Measurements from ENCODE around the gene PPP1R12B.
A peak's percentile ranks its signal among the peaks of the same experiment; 100 is the strongest.
"Not testable (repeated sequence)": the region's sequence is repeated elsewhere in the genome, so short reads cannot be mapped to it uniquely, and the experiment has no call there.

The PPP1R12B gene

DNA sequence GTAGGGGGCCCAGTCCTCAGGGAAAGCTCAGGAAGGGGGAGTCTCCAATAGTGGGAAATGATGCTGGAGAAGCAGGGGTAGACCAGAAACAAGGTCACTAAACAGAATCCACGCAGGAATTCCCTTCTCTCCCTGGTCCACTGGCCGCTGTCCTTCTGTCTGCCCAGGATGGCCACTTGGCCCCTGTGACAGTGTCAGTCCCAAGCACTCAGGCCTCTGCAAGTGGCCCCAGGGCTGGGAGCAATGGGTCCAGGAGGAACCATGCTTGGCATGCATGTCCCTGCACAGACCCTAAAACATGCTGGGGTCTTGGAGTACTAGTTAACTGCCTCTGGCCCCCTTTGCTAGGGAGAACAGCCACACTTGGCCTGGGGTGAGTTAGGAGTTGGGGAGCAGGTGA is 271.5 kb downstream of the PPP1R12B start:
- not testable (repeated sequence) for DNase-seq

DNA sequence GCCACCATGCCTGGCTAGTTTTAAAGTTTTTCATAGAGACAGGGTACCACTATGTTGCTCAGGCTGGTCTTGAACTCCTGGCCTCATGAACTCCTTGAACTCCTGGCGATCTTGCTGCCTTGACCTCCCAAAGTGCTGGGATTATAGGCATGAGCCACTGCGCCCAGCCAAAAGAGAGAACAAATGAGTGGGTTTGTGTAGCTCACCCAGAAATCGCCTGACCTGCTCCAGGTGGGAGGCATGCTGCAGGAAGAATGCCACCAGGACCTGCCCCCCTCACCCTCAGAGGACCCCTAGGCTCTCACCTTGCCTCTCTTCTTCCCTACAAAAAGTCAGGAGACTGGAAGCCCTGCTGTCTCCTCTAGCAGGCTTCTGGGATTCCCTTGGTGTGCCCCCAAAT is 272.9 kb downstream of the PPP1R12B start:
- no peak for DNase-seq

DNA sequence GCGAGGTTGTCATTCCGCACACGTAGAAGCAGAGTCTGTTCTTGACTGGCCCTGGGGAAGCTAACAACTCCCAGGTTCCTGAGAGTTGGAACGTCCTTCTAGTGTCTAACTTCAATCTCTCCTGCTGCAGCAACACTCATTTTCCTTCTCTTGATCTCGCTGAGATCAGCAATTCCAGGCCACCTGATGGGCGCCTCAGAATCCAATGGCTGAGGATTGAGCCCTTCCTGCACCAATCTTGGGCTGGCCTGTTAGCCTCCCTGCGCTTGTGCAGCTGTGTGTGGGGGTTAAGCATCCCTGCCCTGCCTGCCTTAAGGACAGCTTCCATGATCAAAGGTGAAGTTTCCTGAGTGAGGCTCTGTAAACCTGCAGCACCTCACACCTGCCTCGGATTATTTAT is 273.9 kb downstream of the PPP1R12B start:
- DNase-seq, result no peak

DNA sequence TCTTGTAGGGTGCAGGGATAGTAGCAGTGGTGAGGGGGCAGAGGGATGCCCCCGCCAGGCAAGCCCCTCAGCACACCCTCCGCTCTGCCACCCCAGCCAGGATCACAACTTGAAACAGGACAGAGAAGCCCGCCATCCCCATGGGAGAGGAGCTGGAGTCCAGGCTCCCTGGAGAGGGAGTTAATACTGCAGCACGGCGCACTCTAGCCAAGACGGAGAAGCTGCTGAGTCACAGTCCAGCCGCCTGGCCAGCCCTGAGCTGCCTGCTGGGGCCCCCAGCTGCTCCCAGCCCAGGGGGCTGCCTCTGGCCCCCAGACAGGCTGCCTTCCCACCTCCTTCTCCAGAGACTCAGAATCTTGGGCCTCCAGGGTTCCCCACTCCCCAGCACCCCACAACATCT is 274.6 kb downstream of the PPP1R12B start:
- peak in 1 of 2 experiments; percentile 32 for DNase-seq

DNA sequence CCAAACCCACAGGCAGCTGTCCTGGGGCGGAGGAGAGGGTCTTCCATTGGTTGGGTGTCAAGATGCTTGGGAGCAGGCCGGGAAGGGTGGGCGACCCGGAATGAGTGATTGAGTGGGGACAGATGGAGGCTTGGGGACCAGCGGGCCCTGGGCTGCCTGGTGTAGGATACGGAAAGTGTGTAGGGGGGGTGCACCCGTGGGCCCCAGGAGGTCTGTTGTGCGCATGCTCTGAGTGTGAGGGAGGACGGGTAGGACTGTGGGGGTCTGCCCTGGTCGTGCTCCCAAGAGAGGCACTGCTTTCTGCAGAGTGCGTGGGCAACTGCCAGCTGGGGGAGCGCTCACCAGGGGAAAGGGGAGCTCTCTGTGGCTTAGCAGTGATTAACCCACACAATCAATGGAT is 275.0 kb downstream of the PPP1R12B start:
- DNase-seq, result not testable (repeated sequence)

DNA sequence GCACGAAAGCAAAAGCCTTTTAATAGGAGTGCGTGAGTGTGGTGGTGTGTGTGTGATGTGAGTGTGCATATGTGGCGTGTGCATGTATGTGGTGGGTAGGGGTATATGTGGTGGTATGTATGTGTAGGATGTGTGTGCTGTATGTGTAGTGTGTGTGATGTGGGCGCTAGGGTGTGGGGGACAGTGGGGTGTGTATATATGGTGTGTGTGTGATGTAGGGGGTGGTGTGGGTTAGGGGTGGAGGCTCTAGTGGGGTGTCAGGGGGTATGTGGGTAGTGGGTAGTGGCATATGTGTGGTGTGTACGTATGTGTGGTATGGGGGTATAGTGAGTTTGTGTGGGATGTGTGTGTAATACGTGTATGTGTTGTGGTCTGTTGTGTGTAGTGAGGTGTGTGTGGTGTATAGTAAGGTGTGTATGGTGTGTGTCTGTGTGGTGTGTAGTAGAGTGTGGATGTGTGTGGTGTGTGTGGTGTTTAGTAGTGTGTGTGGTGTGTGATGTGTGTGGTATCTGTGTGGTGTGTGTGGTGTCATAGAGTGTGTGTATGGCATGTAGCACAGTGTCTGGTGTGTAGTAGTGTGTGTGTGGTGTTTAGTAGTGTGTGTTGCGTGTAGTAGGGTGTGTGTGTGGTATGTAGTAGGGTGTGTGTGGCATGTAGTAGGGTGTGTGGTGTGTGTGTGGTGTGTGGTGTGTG is 275.7 kb downstream of the PPP1R12B start:
- DNase-seq, result no peak

DNA sequence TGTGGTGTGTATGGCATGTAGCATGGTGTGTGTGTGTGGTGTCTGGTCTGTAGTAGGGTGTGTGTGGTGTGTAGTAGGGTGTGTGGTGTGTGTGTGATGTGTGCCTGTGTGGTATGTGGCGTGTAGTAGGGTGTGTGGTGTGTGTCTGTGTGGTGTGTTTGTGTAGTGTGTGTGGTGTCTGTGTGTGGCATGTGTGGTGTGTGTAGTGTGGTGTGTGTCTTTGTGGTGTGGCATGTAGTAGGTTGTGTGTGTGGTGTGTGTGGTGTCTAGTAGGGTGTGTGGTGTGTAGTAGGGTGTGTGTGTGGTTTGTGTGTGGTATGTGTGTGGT is 276.2 kb downstream of the PPP1R12B start:
- no peak for DNase-seq

DNA sequence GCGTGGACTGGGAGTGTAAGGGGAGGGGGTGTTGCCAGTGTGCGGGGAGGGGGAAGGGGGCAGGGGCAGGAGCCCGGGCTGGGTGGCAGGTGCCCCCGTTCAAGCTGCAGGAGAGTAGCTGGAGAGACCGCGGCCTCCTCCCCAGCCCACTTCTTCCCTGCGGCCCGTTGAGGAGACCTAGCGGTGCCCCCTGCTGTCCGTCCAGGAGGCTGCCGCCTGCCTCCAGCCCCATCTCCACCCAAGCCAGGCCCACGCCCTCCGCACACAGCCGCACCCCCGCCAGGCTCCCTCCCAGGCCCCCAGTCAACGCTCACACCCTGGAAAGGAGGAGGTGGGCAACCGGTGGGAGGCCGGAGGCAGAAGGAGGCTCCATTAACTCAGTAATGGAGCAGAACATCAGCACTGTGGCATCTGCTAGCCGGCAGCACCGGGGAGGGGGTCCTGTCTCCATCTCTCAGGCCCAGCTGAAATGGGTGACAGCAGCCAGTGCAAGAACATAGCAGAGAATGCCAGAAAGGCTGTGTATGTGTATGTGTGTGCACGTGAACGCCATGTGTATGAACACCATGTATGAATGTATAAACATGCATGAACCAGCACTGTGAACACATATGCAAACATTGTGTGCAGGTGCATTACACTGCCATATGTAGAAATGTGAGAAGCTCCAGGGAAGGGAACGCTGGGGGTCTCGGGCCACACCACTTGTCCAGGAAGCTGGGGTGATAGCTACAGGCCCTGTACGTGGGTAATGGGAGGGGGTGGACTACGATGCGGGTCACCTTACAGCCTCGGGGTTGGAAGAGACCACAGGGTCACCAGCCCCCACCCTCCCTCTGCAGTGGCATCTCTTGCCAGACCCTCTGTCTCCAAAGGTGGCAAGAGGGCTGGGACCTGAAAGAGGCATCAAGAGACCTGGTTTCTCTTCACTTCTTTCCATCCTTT is 277.2 kb downstream of the PPP1R12B start:
- DNase-seq, result peak in 1 of 2 experiments; percentile 38

DNA sequence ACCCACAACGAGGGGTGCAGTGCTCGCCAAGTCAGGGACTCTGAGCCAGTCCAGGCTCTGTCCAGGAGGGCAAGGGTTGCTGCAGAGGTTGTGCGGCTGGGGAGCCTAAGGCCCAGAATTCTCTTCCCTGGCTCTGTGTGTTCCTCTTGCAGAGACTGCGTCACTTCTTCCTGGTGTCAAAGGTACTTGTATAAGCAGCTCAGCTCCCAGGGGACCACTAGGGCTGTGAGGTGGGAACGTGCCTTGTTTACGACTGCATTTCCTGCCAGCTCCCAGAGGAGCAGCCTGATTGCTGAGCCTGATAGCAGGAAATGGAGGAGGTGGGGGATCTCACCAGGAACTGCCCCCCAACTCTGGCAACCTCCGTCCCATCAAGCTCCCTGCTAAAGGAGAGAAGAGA is 278.5 kb downstream of the PPP1R12B start:
- not testable (repeated sequence) for DNase-seq

DNA sequence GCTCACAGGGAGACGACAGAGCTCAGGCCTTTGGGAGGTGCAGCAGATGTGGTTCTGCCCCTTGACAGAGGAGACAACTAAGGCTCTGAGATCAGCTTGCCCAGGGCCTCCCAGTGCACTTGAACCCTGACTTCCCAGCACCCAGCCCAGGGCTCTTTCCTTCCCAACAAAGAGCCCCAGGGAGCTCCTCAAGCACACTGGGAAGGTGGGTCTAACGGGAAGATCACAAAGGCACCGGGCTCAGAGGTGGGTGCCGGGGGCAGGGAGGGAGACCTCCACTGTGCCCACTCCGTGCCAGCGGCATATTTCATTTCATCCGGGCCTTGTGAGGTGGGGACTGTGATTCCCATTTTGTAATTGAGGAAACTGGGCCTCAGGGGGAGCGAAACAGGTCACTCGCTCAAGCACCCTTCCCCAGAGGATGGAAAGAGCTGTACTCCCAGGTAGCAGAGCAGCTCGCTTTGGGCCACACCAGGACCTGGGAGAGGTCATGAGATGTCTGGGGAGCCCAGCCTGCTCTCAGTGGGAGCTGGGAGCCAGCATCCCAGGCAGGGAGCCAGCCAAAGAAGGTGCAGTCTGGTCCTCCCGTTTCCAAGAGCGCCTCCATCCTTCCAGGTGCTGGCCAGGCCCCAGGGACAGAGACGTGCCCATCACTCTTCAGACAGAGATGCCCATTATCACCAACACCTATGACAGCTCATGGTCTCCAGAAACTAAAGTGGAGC is 279.5 kb downstream of the PPP1R12B start:
- DNase-seq, result no peak

DNA sequence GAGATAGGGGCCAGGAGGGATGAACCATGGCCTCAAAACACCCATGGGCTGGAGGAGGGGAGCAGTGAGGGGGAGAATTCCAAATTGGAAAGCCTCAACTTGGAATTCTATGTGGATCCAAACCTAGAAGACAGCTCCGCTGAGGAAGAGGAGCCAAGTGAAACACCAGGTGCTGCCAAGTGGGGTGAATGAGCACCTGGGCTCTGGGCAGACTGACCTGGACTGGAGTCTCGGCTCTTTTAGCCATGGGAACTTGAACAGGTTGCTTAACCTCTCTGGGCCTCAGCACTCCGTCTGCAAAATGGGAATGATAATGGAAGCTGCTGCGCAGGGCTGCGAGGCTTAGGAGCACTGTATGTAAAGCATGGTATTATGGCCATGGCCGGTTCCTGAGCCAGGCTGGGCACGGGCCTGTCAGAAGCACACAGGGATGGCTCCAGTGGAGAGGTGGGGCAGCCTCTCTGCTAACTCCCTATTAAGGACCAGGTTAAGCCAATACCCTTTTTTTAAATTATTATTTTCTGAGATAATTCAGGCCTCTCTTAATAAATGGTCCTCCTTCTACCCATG is 280.2 kb downstream of the PPP1R12B start:
- no peak for DNase-seq

DNA sequence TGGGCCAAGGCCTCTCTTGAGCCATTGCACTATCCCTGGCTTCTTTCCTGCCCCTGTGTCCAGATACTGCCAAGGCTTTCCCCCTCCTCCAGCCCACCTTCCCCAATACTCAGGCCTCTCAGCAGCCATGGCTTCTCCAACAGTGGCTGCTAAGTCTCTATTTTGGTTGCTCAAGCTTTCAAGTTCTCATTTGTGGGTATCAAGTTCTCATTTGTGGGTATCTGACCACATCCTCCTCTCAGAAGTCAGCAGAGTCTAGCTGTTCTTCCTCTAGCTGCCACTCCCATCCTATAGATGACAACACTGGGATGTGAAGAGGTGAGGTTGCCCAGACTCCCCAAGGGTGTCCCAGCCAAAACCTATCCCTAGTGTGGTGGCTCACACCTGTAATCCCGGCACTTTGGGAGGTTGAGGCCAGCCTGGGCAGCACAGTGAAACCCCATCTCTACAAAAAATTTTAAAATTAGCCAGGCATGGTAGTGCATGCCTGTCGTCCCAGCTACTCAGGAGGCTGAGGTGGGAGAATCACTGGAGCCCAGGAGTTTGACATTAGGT is 280.8 kb downstream of the PPP1R12B start:
- DNase-seq, result not testable (repeated sequence)

DNA sequence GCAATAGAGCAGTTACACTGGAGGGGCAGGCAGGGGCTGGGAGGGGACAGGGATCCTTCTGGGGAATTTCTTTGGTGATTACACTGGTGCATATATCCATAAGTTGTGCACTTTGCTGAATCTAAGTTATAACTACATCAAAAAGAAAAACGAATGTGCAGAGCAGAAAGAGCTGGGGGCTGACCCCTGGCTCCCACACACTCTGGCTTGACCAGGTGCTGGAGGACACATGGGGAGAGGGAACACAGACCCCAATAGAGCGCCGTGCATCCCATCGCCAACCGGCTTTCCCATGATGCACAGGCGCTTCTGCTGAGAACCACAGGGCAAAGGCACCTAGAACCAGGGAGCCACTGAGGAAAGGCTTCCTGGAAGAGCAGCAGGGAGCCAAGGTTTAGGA is 281.6 kb downstream of the PPP1R12B start:
- DNase-seq, result not testable (repeated sequence)

DNA sequence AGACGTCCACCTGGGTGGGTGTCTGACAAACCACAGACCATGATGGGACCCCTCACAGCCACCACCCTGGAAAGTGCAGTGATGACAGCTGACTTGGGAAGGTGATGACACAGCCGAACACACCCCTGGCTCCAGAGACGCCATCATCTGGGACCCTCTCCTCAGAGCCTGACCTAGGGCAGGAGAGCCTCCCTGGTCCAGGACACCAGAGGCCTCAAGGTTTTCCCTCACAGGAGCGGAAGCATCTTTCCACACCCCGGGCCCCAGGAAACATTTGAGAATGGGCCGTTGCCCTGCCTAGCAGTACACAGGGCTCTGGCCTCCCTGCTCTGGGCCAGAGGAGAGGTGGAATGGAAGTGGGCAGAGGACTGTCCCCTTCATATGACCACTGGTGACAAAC is 282.0 kb downstream of the PPP1R12B start:
- no peak for DNase-seq

DNA sequence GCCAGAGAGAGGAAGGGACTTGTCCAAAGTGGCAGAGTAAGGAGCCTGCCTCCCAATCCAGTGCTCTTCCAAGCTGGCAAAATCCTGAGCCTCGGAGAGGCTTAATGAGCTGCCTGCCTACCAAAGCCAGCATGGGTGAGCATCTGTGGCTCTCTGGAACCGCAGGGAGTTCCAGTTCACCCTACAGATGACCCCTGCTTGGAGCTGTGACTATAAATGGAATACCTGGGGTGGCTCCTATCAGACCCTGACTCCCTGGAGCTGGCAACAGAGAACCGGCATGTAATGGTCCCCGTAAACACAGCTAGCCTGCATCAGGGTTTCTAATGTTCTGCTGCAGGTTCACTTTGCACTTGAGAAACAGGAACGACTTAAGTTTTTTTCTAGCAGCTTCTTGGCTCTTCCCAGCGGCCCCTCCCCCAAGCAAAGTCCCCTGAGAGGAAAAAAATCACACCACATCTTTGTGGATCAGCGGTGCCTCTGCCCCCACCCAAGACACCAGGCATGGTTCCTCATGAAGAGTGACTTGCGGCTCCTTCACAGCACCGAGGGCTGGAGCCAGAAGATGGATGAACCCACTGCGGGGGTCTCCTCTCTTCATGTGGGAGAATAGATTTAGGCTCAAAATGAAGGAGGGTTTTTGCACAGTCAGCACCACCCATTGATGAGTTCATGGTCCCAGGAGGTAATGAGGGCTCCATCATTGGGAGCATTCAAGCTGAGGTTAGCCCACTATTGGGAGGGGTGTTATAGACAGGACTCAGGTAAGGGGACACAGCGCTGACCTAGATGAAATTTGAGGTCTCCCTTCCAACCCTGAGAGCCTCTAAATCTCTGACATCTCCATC is 282.8 kb downstream of the PPP1R12B start:
- no peak for DNase-seq

DNA sequence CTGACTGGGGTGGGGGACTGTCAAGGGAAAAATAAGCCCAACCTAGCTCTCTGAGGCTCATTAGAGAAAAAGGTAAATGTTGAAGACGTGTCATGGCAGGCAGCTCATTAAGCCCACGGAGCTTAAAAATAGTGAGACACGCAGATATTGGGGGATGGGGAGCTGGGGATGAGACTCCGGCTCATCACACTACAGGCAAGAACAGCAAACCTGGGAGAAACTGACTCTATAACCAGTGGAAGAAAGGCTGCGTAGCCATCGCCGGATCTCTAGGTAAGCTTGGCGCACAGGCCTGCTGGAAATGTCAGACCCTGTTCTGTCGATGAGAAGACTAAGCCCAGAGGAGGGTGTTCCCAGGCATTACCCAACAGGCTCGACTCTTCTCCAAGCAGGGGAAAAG is 283.7 kb downstream of the PPP1R12B start:
- no peak for DNase-seq

DNA sequence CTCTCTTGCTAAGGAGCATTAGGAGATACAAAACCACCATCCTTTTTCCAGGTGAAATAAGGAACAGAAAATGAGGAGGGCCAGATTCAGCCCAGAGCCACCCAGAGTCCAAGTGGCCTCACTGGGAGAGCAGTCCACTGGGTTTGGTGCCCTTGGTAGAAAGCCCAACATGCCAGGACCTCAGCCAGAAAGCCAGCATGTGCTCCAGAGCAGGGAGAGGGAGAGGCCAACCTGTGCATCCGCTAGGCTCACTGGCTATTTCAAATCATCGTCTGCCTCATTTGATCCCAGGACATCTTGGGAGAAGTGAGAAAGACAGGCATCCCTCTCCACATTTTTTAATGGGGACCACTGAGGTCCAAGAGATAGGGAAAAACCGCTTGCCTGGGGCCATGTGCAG is 287.7 kb downstream of the PPP1R12B start:
- DNase-seq, result not testable (repeated sequence)

DNA sequence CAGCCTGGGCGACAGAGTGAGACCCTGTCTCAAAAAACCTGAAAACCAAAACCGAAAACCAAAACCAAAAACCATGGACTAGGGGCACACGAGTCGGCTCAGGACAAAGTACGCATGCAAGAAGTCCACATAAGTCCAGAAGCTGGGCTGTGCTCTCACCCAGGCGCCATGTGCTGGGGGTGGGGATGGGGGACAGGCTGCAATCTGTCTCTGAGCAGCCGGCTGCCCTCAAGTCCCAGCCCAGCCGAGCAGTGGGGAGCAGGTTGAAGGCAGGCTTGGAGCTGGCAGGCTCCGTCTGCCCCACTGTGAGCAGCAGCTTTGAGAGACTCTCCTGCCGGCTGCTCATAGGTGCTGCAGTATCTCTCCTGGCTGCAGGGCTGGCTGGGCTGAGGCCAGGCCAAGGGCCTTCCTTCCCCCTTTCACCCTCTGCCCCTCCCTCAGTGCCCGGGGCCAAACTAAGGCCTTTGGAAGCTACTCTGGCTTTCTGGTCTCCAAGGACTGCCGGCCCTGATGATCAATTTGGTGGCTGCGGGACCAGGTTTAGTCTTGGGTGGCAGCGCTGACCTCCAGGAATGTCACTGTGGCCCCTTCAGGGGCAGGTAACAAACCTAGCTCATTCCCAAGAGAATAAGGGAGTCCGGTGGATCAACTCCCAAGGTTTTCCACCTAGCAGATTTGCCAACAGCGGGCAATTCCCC is 289.0 kb downstream of the PPP1R12B start:
- DNase-seq, result peak in 1 of 2 experiments; percentile 19

DNA sequence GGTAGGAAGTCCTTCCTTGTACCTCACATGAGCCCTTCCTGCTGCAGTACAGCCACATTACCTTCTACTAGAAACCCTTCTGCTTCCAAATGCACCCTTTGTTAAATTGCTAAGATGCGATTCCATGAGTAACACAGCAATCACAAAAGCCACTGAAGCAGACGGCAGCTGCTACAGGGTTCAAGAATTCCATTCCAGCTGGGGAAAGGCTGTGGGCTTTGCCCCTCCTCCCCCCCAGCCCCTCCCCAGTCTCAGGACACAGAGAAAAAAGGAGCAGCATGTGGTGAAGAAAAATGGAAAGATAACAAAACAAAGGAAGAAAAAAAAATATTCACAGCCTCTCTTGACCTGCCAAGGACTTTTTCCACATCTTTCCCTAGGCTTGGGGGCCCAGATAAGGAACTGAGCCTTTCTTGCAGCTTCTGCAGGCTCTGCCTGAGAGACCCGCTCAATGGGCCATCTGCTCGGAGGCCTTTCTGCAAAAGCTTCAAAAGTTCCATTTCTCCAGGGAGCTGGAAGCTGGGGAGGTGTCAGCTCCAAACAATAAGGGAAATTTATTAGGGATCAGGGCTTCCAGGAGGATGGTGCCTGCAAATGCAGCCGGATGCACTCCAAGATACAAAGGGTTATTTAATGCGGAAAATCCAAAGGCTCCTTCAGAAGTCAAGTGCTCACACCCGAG is 289.7 kb downstream of the PPP1R12B start:
- DNase-seq, result peak; percentile 50 to 81

DNA sequence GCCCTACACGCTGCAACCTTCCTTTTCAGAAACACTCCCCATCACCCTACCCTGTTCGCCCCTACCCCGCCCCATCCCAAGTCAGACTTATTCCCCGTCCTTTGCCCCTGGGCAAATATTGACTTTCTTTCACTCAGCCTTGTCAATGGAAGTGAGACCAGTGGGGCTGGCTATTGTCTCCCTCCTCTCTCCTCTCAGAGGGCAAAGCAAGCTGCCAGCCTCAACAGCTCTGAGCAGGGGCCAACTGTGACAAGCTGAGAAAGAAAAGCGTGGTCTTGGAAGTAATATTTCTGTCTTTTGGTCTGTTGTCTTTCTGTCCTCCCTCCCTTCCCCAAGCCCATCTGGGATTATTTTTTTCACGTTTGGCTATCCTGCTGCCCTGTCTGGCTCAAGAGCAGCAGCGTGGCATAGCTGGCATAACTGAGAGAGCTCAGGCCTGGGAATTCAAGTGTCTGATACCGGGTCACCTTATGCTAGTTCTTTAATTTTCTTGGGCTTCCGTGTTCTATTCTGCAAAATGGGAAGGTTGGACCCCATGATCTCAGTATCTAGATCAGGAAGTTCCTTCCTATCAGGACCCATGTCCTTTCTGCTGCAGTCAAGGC is 290.3 kb downstream of the PPP1R12B start:
- peak in 1 of 2 experiments; percentile 76 for DNase-seq
